Globus pallidus (tissue), 1 donor: ENCODE data around the gene RAB30.

Experiments
- DNase-seq: peaks from one replicate; pipeline ENCODE4 v3.0.0-alpha.2; 2015; ENCODE audit warnings: low spot score

The RAB30 gene

GRCh38 chr11:83039566-83039965 is 32.1 kb downstream of the RAB30 start:
- DNase-seq = no peak

GRCh38 chr11:83037877-83038276 is 33.8 kb downstream of the RAB30 start:
- no peak for DNase-seq

DNA sequence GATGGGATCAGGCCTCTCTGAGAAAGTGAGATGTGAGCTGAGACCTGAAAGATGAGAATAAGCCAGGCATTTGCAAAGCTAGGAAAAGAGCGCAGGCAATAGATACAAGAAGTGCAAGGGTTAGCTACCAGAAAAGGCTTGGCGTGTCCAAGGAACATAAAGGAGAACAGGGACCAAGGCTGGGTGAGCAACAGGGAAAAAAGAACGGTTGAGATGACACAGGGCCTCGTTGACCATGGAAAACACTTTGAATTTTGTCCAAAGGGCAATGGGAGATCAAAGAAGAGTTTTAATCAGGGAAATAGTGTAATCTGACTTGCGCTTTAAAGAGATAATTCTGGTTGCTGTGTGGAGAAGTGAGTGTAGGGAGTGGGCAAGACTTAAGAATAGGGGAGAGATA is 35.0 kb downstream of the RAB30 start:
- no peak for DNase-seq

DNA sequence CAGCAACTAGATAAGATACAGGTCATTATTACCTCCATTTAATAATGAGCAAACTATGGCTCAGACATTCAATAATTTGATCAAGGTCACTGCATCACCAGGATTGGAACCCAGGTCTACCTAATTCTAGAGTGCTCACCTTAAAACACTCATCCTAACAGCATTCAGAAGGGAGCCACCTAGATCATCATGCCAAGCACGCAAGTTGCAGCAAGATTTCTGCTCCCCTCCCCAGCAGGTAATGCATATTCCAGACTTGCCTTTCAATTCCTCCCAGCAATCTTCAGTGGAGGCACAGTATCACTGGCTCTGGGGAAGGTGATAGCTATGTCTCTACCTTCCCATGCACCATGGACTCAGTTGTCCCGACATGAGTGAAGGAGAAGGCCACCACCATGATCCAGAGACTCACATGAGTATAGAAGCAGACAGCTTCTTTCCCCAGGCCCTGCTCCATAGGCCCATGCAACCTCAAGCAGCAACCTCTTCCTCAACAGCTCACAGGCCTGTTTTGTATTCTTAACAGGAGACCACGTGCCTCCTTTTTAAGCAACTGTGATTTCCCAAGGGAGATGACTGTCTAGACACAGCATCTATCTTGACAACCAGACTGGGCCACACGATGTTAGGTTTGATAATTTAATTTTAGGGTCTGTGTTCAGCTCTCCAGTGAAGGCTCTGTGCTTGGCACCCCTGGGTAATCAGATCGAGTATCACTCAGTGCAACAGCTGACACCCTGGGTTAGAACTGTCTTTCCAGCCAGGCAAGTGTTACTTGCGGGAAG is 36.4 kb downstream of the RAB30 start:
- no peak for DNase-seq

- no peak for DNase-seq
Measured at GRCh38 chr11:83034673-83035014, 37.1 kb downstream of the RAB30 start.

- peak; percentile 77 for DNase-seq
Measured at GRCh38 chr11:83033972-83034672, 37.6 kb downstream of the RAB30 start.

DNA sequence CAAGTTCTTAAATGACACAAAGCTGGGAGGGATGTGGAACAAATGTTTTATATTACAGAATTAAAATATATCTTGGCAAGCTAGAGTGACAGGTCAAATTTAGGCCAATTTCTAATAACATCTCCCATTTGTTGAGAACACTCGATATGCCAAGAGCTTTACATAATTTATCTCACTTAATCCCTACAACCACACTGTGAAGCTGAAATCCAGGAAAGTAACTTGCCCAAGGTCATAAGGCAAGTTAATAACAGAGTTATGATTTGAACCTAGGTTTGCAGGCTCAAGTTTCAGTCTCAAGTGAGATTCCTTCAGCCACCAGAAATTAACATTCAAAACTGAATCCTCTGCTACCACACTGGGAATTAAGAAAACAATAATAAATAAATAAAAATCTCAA is 38.3 kb downstream of the RAB30 start:
- no peak for DNase-seq

DNA sequence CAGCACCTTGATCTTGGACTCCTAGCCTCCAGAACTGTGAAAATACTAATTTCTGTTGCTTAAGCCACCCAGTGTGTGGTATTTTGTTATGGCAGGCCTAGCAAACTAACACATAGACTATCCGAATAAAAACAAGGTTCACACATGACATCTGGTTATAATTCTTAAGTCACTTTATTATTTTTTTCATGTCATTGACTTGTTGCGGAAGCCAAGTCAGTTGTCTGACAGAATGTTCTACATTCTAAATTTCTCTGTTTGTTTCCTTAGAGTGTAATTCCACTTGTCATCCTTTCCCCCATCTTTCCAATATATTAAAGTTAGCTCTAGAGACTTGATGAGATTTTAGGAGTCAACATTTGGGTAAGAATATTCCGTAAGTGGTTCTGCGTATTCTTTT is 40.6 kb downstream of the RAB30 start:
- no peak for DNase-seq

DNA sequence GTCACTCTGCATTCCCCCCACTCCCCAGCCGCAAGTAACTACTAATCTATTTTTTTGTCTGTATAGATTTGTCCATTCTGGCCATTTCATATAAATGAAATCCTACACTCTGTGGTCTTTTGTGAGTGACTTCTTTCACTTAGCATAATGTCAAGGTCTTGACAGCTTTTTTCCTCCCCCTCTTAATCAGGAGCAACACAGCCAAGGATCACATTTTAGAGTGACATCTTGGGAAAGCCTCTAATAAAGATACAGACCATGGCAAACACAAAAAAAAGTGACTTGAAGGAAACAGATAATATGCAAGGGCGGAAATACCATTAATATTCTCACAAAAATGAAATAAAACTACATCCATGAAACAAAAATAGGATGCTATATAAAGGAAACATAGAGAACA is 43.9 kb downstream of the RAB30 start:
- no peak for DNase-seq

DNA sequence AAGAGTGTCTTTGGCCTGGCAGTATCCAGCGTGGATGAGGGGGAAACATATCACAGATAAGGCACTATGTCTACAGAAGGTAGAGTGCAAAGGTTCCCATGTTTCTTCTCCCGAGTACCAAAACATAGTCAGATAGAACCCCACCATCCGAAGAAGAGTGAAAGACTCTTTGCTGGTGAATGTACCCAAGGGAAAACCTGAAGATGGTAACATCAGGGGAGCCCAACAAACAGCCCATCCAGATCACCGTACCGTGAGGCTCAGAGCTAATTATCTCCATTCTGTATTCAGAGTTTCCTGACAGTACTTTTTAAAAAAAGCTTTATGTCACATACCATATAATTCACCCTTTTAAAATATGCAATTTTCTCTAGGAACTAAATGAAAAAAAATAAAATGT is 44.4 kb downstream of the RAB30 start:
- DNase-seq = no peak

DNA sequence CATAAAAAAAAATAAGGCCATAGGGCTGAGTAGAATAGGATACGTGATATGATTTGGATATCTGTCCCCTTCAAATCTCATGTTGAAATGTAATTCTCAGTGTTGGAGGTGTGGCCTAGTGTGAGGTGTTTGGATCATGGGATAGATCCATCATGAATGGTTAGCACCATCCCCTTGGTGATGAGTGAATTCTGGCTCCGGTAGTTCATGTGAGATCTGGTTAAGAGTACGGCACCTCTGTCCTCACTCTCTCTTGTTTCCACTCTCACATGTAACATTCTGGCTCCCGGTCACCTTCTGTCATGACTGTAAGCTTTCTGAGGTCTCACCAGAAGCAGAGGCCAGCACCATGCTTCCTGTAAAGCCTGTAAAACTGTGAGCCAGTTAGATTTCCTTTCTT is 45.5 kb downstream of the RAB30 start:
- DNase-seq = no peak

- peak; percentile 82 for DNase-seq
Measured at GRCh38 chr11:83025267-83025704, 46.4 kb downstream of the RAB30 start.

GRCh38 chr11:83024270-83024854 is 47.3 kb downstream of the RAB30 start:
- DNase-seq = no peak

DNA sequence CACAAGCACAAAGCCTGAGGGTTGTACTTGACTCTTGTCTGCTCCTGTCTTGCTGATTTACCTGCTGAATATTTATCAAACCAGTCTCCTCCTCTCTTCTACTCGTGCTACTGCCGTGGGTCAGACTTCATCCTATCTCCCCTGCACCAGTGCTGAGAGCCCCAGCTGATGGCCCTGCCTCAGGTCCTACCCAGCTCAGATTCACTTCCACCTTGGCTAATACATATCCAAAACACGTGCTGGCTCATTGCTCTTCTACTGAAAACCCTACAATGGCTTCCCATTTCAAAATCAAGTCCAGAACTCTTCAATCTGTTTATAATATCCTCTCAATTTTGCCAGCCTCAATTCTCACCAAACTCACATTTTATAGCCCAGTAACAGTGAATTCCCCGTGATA is 48.3 kb downstream of the RAB30 start:
- DNase-seq = no peak

GRCh38 chr11:83021780-83022125 is 49.9 kb downstream of the RAB30 start:
- no peak for DNase-seq

DNA sequence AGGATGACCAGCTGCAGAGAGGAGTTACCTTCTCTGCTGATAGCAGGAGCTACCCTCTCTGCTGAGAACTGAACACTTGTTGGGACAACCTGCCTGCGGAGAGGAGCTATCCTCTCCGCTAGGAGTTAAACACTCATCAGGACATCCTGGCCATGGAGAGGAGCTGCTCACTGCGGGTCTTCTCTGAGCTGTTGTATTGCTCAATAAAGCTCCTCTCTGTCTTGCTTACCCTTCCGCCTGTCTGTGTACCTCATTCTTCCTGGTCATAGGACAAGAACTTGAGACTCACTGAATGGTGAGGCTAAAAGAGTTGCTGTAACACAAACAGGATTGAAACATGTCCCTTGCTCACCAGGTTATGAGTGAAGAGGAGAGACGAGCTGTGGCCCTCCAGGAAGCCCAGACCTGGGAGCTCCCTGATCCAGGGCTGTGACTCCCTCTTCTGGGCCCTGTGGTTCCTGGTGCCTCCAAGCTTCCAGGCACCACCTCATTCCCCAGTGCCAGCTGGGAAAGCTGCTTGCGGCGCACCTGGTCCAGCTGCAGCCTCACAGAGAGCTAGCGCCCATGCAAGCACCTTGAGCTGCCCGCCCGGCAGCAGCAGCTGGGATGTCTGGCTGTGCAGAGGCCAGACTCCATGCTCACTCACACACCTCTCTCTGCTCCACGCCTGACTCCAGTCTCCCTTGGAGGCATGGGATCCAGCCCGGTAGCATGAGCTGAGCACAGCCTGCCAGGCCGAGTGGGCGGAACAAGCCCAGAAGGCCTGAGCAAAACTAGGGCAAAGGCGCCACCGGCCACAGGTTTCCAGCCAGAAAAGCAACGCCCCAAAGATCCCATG is 50.5 kb downstream of the RAB30 start:
- DNase-seq = no peak

DNA sequence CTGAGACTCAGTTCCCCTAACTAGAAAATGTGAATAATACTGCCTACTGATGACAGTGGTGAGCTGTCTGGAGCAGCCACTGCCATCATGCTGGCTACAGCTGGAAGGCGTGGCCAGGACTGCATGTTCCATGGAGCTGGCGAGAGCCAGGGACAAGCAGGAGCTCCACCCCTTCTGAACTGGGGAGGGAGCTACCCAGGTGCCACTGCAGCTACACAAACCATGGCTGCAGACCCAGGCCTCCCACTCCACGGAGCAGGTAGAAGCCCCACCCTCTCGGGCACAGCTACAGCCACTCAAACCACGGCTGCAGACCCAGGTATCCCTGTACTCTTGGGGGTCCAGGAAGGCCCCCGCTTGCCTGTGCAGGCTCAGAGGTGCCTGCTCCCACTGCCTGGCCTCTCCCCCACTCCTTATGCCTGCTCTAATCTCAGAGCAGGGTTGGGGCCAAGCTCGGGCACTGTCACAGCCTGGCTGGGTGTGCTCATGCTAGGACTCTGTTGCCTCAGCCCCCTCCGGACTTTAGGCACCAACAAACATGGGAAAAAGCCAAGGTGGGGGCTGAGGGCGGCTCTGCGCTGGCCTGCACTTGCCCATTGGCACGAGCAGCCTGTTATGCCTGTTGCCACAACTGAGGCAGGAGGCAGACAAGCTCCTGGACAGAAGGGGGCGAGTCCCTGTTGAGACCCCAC is 51.7 kb downstream of the RAB30 start:
- peak; percentile 68 for DNase-seq

DNA sequence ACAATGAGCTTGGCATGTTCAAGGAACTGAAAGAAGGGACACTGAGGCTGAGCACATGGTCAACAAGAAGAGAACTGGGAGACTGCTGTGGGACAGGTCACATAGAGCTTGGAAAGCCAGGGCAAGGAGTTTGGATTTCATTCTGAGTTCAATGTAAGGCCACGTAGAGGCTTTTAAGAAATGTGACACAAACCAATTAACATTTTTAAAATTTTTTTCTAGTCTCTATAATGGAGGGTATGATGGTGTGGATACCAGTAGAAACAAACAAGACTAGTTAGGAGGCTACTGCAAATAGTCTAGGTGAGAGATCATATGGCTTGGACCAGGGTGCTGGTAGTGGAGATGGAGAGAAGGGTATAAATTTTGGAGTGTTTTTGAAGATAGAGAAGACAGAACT is 56.7 kb downstream of the RAB30 start:
- no peak for DNase-seq

DNA sequence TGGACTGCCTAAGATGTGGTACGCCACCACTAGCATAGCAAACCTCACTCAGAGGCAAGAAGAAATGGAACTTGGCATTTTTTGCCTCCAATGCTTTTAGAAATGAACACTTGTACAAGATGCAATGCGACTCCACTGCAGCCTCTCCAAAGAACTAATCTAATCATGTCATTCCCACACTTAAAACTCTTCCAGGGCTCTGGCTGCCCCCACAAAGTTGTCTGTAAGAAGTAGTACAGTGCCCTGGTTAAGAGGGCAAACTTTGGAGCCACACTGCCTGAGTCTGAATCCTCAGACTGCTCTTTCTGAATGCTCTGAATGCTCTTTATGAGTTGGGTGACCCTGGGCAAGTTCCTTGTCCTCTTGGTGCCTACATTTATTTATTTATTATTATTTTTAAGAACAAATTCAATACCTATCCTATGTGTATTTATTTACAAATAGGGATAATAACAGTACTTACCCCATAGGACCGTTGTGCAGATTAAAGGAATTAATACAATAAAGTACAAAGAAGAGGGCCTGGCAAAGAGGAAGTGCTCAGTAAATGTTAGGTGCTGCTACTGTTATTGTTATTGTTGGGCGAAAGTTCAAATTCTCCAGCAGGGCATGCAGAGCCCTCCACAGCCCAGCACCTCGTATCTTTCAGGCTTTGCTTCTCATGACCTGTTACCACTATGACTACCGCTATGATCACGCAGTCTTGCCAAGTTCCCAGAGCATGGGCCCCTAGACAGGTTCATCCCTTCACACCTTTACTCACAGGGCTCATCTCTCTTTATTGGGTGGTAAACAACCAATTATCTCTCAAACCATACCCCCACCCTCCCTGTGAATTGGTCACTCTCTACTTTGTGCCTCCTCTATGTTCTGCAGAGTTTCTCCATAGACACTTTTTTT is 59.3 kb downstream of the RAB30 start:
- DNase-seq = no peak

DNA sequence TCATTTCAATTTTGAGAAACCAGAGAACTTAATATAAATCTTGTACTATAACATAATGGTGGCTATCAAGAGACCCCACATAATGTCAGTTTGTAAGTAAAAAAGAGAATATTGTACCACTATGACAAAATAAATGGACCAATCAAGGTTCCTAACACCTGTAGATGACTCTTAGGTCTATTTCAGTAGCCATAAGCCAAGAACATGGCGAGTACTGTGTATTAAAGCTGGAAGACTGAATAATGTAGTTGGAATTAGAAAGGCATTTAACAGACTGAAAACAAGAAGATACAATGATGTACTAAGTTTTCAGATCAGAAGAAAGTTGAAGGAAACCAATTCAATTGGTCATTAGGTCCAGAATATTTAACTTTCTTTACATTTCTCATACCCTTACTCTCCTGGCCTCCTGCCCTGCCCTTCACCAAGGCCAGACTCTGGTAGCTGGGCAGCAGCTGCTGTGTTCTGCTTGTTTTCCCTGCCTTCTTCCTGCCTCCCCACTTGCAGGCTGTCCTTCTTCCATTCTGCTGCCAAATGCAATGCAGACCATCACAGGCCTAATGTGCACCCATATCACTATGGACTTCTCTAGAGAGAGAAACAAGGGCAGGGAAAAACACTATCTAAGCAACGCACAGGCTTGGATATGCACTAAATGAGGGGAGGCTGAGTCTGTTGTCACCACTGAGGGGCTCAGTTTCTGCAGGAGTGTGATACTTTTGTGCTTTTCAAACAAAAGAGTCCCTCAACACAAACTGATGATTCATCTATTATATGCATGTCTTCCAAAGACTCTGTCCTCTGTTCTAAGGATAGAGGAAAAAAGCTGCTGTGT is 60.1 kb downstream of the RAB30 start:
- peak; percentile 81 for DNase-seq
